HEK293 (cell line): ENCODE measurements around the gene USP38.
A peak's percentile ranks its signal among the peaks of the same experiment; 100 is the strongest.

ENCODE experiments used
- BCL11B ChIP-seq: fragments of 450-650 bp; formaldehyde crosslinking; IDR thresholded peaks from 2 replicates; pipeline ENCODE4 v1.5.1; 2016; ENCODE audit warnings: low read depth, missing biosample characterization, missing genetic modification characterization
- EGR2 ChIP-seq: fragments of 450-650 bp; formaldehyde crosslinking; IDR thresholded peaks from 2 replicates; pipeline ENCODE4 v1.5.1; 2016; ENCODE audit warnings: low read depth, missing biosample characterization, missing genetic modification characterization
- FEZF1 ChIP-seq: fragments of 450-650 bp; formaldehyde crosslinking; IDR thresholded peaks from 2 replicates; pipeline ENCODE4 v1.5.1; 2016; ENCODE audit warnings: missing biosample characterization, missing genetic modification characterization
- GLI4 ChIP-seq: fragments of 450-650 bp; formaldehyde crosslinking; IDR thresholded peaks from 2 replicates; pipeline ENCODE4 v1.5.1; 2016; ENCODE audit warnings: missing biosample characterization, missing genetic modification characterization
- GLIS2 ChIP-seq: fragments of 450-650 bp; formaldehyde crosslinking; IDR thresholded peaks from 2 replicates; pipeline ENCODE4 v1.5.1; 2016; ENCODE audit warnings: missing biosample characterization, missing genetic modification characterization
- HOXA7 ChIP-seq: sonication (generic); formaldehyde crosslinking; IDR thresholded peaks from 2 replicates; pipeline ENCODE4 v1.8.1; 2022; ENCODE audit warnings: missing genetic modification reagents, borderline replicate concordance
- IKZF3 ChIP-seq: fragments of 450-650 bp; IDR thresholded peaks from 2 replicates; pipeline ENCODE4 v1.5.0; 2018; ENCODE audit warnings: missing biosample characterization, mild to moderate bottlenecking, missing genetic modification characterization, moderate library complexity
- KLF8 ChIP-seq: fragments of 450-650 bp; formaldehyde crosslinking; IDR thresholded peaks from 2 replicates; pipeline ENCODE4 v1.5.1; 2016; ENCODE audit warnings: missing biosample characterization, missing genetic modification characterization
- KLF9 ChIP-seq: fragments of 450-650 bp; formaldehyde crosslinking; IDR thresholded peaks from 2 replicates; pipeline ENCODE4 v1.5.1; 2016; ENCODE audit warnings: missing biosample characterization, missing genetic modification characterization, low read depth
- TCF7L2 ChIP-seq: IDR thresholded peaks from 2 replicates; pipeline ENCODE4 v1.6.1; 2011; ENCODE audit warnings: low read depth, mild to moderate bottlenecking, inconsistent platforms, low read length, moderate library complexity, borderline replicate concordance
- TRIM28 ChIP-seq: IDR thresholded peaks from 2 replicates; pipeline ENCODE4 v1.6.1; 2011; ENCODE audit warnings: low read length, control low read depth, borderline replicate concordance
- ZBTB7A ChIP-seq: fragments of 450-650 bp; formaldehyde crosslinking; IDR thresholded peaks from 2 replicates; pipeline ENCODE4 v1.5.1; 2016; ENCODE audit warnings: low read depth, missing biosample characterization, missing genetic modification characterization
- ZFP69B ChIP-seq: fragments of 450-650 bp; formaldehyde crosslinking; IDR thresholded peaks from 2 replicates; pipeline ENCODE4 v1.5.1; 2016; ENCODE audit warnings: missing biosample characterization, missing genetic modification characterization
- ZNF112 ChIP-seq: fragments of 450-650 bp; formaldehyde crosslinking; IDR thresholded peaks from 2 replicates; pipeline ENCODE4 v1.5.0; 2017; ENCODE audit warnings: missing biosample characterization, missing genetic modification characterization
- ZNF132 ChIP-seq: fragments of 450-650 bp; formaldehyde crosslinking; IDR thresholded peaks from 2 replicates; pipeline ENCODE4 v1.5.1; 2017; ENCODE audit warnings: missing biosample characterization, missing genetic modification characterization, borderline replicate concordance
- ZNF16 ChIP-seq: fragments of 450-650 bp; formaldehyde crosslinking; IDR thresholded peaks from 2 replicates; pipeline ENCODE4 v1.5.1; 2016; ENCODE audit warnings: low read depth, missing biosample characterization, missing genetic modification characterization
- ZNF184 ChIP-seq: fragments of 450-650 bp; IDR thresholded peaks from 2 replicates; pipeline ENCODE4 v1.5.1; 2018; ENCODE audit warnings: missing biosample characterization, mild to moderate bottlenecking, missing genetic modification characterization
- ZNF221 ChIP-seq: fragments of 450-650 bp; formaldehyde crosslinking; IDR thresholded peaks from 2 replicates; pipeline ENCODE4 v1.5.1; 2017; ENCODE audit warnings: missing biosample characterization, missing genetic modification characterization, borderline replicate concordance
- ZNF223 ChIP-seq: fragments of 450-650 bp; formaldehyde crosslinking; IDR thresholded peaks from 2 replicates; pipeline ENCODE4 v1.5.1; 2016; ENCODE audit warnings: missing biosample characterization, missing genetic modification characterization
- ZNF24 ChIP-seq: fragments of 450-650 bp; formaldehyde crosslinking; IDR thresholded peaks from 2 replicates; pipeline ENCODE4 v1.5.1; 2016; ENCODE audit warnings: missing biosample characterization, missing genetic modification characterization
- ZNF335 ChIP-seq: fragments of 450-650 bp; formaldehyde crosslinking; conservative IDR thresholded peaks from 2 replicates; pipeline ENCODE4 v1.5.1; 2016; ENCODE audit warnings: missing biosample characterization, missing genetic modification characterization
- ZNF350 ChIP-seq: fragments of 450-650 bp; formaldehyde crosslinking; IDR thresholded peaks from 2 replicates; pipeline ENCODE4 v1.5.0; 2017; ENCODE audit warnings: missing biosample characterization, mild to moderate bottlenecking, missing genetic modification characterization
- ZNF394 ChIP-seq: fragments of 450-650 bp; formaldehyde crosslinking; IDR thresholded peaks from 2 replicates; pipeline ENCODE4 v1.5.1; 2016; ENCODE audit warnings: missing biosample characterization, missing genetic modification characterization, mild to moderate bottlenecking, moderate library complexity, borderline replicate concordance
- ZNF433 ChIP-seq: fragments of 450-650 bp; formaldehyde crosslinking; IDR thresholded peaks from 2 replicates; pipeline ENCODE4 v1.5.1; 2016; ENCODE audit warnings: missing biosample characterization, missing genetic modification characterization, low read depth
- ZNF473 ChIP-seq: fragments of 450-650 bp; formaldehyde crosslinking; IDR thresholded peaks from 2 replicates; pipeline ENCODE4 v1.5.1; 2017; ENCODE audit warnings: missing biosample characterization, missing genetic modification characterization
- ZNF521 ChIP-seq: fragments of 450-650 bp; formaldehyde crosslinking; IDR thresholded peaks from 2 replicates; pipeline ENCODE4 v1.5.1; 2017; ENCODE audit warnings: missing biosample characterization, mild to moderate bottlenecking, missing genetic modification characterization
- ZNF530 ChIP-seq: fragments of 450-650 bp; formaldehyde crosslinking; IDR thresholded peaks from 2 replicates; pipeline ENCODE4 v1.5.1; 2016; ENCODE audit warnings: low read depth, missing biosample characterization, missing genetic modification characterization
- ZNF549 ChIP-seq: fragments of 450-650 bp; IDR thresholded peaks from 2 replicates; pipeline ENCODE4 v1.5.1; 2018; ENCODE audit warnings: missing biosample characterization, missing genetic modification characterization, mild to moderate bottlenecking, inconsistent platforms, moderate library complexity
- ZNF558 ChIP-seq: fragments of 450-650 bp; formaldehyde crosslinking; IDR thresholded peaks from 2 replicates; pipeline ENCODE4 v1.5.1; 2016; ENCODE audit warnings: missing biosample characterization, missing genetic modification characterization
- ZNF560 ChIP-seq: fragments of 450-650 bp; formaldehyde crosslinking; IDR thresholded peaks from 2 replicates; pipeline ENCODE4 v1.5.1; 2017; ENCODE audit warnings: missing biosample characterization, missing genetic modification characterization, borderline replicate concordance
- ZNF610 ChIP-seq: fragments of 450-650 bp; formaldehyde crosslinking; IDR thresholded peaks from 2 replicates; pipeline ENCODE4 v1.5.1; 2016; ENCODE audit warnings: missing biosample characterization, missing genetic modification characterization, borderline replicate concordance
- ZNF658 ChIP-seq: fragments of 450-650 bp; formaldehyde crosslinking; IDR thresholded peaks from 2 replicates; pipeline ENCODE4; 2016; ENCODE audit warnings: missing biosample characterization, missing genetic modification characterization
- ZNF707 ChIP-seq: fragments of 450-650 bp; formaldehyde crosslinking; IDR thresholded peaks from 2 replicates; pipeline ENCODE4 v1.5.1; 2016; ENCODE audit warnings: missing biosample characterization, missing genetic modification characterization
- ZNF76 ChIP-seq: fragments of 450-650 bp; formaldehyde crosslinking; IDR thresholded peaks from 2 replicates; pipeline ENCODE4; 2016; ENCODE audit warnings: low read depth, missing biosample characterization, missing genetic modification characterization, borderline replicate concordance
- ZSCAN16 ChIP-seq: fragments of 450-650 bp; formaldehyde crosslinking; IDR thresholded peaks from 2 replicates; pipeline ENCODE4 v1.5.1; 2016; ENCODE audit warnings: missing biosample characterization, missing genetic modification characterization
- ZSCAN23 ChIP-seq: fragments of 450-650 bp; formaldehyde crosslinking; IDR thresholded peaks from 2 replicates; pipeline ENCODE4 v1.5.1; 2016; ENCODE audit warnings: missing biosample characterization, missing genetic modification characterization
- TF ChIP-seq, protein P1 (sequence below): fragments of 450-650 bp; formaldehyde crosslinking; IDR thresholded peaks from 2 replicates; pipeline ENCODE4 v1.5.1; 2016; ENCODE audit warnings: missing biosample characterization, missing genetic modification characterization
- TF ChIP-seq, protein P2 (sequence below): fragments of 450-650 bp; formaldehyde crosslinking; IDR thresholded peaks from 2 replicates; pipeline ENCODE4 v1.5.1; 2016; ENCODE audit warnings: missing biosample characterization, missing genetic modification characterization
- TF ChIP-seq, protein P3 (sequence below): fragments of 450-650 bp; formaldehyde crosslinking; IDR thresholded peaks from 2 replicates; pipeline ENCODE4 v1.5.1; 2016; ENCODE audit warnings: missing biosample characterization, missing genetic modification characterization

Gene USP38

DNA sequence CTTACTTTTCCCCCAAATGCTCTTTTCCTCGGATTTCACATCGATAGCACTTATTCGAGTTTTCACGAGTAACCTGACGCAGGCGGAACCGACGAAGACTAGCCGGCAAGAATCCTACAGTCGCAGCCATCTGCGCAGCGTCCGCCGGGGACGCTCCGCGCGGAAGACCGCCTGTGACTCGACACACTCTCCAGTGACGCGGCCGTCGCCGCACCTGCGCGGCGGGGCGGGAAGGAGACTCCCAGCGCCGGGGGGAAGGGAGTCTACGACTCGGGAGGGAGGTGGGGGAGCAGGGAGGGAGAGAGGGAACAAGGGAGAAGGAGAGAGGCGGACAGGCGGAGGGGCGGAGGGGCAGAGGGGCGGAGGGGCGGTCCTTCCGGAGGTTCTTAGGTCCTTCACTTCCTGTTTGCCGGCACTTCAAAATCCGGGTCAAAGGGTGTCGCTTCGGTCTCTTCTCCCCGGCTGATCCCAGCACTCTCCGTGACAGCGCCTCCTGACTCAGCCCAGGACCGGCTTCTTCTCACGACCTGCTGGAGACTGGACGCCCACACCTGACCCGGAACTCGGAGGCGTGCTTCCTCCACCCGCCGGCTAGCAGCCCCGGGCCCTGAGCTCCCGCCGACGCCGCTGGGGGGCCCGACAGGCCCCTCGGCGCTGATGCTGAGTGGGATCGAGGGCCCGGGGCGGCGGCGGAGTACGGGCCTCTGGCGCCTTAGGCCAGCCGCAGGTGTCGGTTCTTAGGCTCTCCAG is at the start of gene USP38 (continued):
- TF ChIP-seq TRIM28 (no peak), ZNF530 (no peak), TCF7L2 (no peak), ZNF16 (tag by site-specific recombination) (no peak), GLIS2 (tag by site-specific recombination) (peak; percentile 77), ZSCAN23 (no peak), IKZF3 (tag by site-specific recombination) (peak; percentile 95), FEZF1 (tag by site-specific recombination) (no peak), KLF9 (tag by site-specific recombination) (no peak), ZNF707 (tag by site-specific recombination) (no peak), ZNF658 (tag by site-specific recombination) (no peak), GLI4 (no peak), ZNF560 (no peak), ZNF221 (tag by site-specific recombination) (no peak), ZNF558 (tag by site-specific recombination) (no peak), ZNF24 (0 out of 2 replicates have a peak, but pooled peaks have one; percentile 50), ZNF433 (tag by site-specific recombination) (no peak), ZNF223 (tag by site-specific recombination) (no peak), ZNF184 (tag by site-specific recombination) (no peak), ZBTB7A (tag by site-specific recombination) (no peak), ZNF132 (no peak), ZNF549 (no peak), ZNF350 (tag by site-specific recombination) (no peak), ZNF112 (tag by site-specific recombination) (no peak), HOXA7 (CRISPR knock-in tag) (no peak), EGR2 (peak; percentile 81), ZSCAN16 (tag by site-specific recombination) (no peak), ZNF473 (tag by site-specific recombination) (no peak), ZNF521 (tag by site-specific recombination) (no peak), ZNF394 (no peak), ZNF610 (0 out of 2 replicates have a peak, but pooled peaks have one; percentile 29), ZNF76 (peak; percentile 69), ZFP69B (tag by site-specific recombination) (no peak), ZNF335 (tag by site-specific recombination) (peak; percentile 93), KLF8 (peak; percentile 83), BCL11B (tag by site-specific recombination) (no peak)
- TF ChIP-seq, protein P1, sequence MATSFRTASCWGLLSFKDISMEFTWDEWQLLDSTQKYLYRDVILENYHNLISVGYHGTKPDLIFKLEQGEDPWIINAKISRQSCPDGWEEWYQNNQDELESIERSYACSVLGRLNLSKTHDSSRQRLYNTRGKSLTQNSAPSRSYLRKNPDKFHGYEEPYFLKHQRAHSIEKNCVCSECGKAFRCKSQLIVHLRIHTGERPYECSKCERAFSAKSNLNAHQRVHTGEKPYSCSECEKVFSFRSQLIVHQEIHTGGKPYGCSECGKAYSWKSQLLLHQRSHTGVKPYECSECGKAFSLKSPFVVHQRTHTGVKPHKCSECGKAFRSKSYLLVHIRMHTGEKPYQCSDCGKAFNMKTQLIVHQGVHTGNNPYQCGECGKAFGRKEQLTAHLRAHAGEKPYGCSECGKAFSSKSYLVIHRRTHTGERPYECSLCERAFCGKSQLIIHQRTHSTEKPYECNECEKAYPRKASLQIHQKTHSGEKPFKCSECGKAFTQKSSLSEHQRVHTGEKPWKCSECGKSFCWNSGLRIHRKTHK (tag by site-specific recombination), result no peak
- TF ChIP-seq, protein P2, sequence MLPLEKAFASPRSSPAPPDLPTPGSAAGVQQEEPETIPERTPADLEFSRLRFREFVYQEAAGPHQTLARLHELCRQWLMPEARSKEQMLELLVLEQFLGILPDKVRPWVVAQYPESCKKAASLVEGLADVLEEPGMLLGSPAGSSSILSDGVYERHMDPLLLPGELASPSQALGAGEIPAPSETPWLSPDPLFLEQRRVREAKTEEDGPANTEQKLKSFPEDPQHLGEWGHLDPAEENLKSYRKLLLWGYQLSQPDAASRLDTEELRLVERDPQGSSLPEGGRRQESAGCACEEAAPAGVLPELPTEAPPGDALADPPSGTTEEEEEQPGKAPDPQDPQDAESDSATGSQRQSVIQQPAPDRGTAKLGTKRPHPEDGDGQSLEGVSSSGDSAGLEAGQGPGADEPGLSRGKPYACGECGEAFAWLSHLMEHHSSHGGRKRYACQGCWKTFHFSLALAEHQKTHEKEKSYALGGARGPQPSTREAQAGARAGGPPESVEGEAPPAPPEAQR (tag by site-specific recombination), result no peak
- TF ChIP-seq, protein P3, sequence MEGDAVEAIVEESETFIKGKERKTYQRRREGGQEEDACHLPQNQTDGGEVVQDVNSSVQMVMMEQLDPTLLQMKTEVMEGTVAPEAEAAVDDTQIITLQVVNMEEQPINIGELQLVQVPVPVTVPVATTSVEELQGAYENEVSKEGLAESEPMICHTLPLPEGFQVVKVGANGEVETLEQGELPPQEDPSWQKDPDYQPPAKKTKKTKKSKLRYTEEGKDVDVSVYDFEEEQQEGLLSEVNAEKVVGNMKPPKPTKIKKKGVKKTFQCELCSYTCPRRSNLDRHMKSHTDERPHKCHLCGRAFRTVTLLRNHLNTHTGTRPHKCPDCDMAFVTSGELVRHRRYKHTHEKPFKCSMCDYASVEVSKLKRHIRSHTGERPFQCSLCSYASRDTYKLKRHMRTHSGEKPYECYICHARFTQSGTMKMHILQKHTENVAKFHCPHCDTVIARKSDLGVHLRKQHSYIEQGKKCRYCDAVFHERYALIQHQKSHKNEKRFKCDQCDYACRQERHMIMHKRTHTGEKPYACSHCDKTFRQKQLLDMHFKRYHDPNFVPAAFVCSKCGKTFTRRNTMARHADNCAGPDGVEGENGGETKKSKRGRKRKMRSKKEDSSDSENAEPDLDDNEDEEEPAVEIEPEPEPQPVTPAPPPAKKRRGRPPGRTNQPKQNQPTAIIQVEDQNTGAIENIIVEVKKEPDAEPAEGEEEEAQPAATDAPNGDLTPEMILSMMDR (tag by site-specific recombination), result peak; percentile 50
